Myocyte (in vitro differentiated cells): ENCODE results near the gene ZBTB42. TPM values are rescaled to one million over a fixed set of nuclear protein-coding genes. Genes with fewer than 3 reads are reported as not detected.
"Not testable (repeated sequence)": the region's sequence is repeated elsewhere in the genome, so short reads cannot be mapped to it uniquely, and the experiment has no call there.

Experiments
- DNase-seq: peaks from one replicate; pipeline ENCODE4 v3.0.0-alpha.2; 2012; ENCODE audit warnings: low read depth
- total RNA-seq: library from RNA; depleted of rRNA; stranded (reverse); fragments of >200 nt; gene quantifications from 2 replicates; pipeline ENCODE4 v1.2.3, GENCODE V29; 2014

Gene ZBTB42
- total RNA-seq, 1 donor from 2014 or later = 7.6 TPM

DNA sequence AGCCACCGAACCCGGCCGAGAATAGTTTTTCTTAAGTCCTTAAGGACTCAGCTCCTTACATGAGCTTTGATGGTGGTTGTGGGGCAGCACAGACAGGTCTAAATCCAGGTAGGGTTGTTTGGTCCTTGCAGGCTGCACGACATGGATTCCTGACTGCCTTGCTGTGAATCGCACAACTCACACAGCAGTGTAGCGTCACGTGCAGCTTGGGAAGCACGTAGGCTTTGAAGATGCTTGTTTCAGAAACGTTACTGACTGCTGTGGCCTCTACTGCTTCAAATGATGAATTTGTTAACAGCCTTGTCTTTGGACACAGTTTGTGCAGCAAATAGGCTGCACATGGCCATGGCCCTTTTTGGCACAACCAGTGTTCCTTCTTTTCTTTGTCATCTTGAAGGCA, 29.9 kb downstream of the ZBTB42 start:
- DNase-seq = no peak

DNA sequence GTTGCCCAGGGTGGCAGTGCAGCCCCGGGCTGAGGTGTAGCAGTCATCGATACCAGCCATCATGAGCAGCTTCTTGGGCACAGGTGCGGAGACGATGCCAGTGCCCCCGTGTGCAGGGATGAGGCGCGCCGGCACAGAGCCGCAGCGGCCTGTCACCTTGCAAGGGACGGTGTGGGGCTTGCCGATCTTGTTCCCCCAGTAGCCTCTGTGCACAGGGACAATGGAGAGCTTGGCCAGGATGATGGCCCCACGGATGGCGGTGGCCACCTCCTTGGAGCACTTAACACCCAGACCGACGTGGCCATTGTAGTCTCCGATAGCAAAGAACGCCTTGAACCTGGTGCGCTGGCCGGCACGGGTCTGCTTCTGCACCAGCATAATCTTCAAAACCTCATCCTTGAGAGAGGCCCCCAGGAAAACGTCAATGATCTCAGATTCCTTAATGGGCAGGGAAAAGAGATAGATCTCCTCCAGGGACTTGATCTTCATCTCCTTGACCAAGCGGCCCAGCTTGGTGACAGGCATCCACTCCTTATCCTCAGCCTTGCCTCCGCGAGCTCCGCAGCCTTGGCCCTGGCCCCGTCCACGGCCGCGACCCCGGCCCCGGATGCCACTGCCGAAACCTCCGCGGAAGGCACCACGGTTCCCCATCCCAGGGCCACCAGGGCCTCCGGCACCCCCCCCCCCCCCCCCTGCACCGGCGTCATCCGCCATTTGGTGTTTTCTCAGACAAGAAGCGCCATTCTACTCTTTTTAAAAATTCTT, 35.5 kb downstream of the ZBTB42 start:
- not testable (repeated sequence) for DNase-seq

- no peak for DNase-seq
These were observed 40.8 kb downstream of the ZBTB42 start for GRCh38 chr14:104841730-104842129.

DNA sequence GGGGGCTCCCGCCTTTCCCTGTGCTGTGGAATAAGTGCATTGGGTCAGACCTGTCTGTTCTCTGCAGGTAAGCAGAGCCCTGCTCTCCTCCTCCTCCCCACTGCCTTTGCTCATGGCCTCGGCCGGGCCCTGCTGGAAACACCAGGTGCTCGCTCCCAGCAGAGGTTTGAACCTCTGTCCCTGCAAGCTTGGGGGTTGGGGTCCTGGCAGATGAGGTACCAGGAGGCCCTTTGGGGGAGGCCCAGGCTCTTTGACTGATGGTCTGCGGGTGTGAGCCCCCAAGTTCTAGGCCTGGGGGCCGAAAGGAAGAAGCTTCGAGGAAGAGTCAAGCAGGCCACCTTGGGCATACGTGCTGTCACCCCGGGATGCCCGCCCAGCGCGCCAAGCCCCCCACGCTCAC, 42.1 kb downstream of the ZBTB42 start:
- no peak for DNase-seq

- peak; percentile 58 for DNase-seq
These were observed 42.8 kb downstream of the ZBTB42 start for GRCh38 chr14:104843442-104844305.

- no peak for DNase-seq
These were observed 43.6 kb downstream of the ZBTB42 start for GRCh38 chr14:104844306-104845032.

DNA sequence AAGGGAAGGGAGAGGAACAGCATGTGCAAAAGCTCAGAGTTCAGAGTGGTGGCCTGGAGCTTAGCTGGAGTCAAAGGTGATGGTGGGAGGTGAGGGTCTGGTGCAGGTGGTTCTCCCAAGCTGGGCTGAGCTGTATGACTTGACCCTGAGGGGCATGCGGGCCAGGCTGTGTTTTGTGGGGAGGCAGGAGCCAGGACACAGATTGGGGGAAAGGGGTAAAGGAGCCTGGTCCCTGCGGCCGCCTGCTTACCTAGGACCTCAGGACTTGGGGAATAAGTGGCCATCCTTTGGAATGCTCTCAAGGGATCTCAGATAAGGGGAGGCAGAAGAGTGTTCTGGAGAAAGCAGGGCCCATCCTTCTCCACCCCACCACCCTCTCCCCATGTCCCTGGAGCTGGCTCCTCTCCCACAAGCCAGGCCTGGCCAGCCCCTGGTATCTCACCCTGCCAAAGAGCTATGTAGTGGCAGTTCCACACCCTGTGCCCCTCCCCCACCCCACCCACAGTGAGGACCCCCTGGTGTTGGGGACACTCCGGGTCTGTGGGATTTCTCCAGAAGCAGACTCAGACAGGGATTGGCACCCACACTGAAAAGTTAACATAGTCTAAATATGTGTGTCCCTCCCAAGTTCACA, 44.2 kb downstream of the ZBTB42 start:
- DNase-seq = no peak

DNA sequence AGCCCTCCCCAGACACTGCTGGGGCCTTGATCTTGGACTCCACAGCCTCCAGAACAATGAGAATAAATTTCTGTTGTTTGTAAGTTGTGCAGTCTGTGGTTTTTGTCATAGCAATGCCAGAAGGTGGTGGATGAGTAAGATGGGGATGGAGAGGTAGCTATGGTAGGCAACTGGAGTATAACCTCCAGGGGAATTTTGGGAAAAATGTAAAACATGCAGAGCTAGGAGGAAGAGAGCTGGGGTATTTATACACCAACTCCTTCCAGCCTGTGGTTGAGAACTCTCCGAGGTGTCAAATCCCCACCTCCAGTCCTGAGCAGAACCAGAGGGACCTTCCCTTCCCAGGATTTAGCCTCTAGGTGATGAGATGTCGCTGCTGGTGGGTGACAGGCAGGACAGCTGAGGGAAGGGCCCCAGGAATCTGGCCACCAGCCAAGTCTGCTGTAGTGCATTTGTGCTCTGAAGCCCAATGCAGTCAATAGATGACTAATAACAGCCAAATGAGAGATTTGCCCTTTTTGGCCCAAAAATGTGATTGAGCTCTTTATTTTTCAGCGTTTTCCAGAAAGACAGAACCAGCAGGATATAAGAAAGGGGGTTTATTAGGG, 45.0 kb downstream of the ZBTB42 start:
- DNase-seq = peak; percentile 64

DNA sequence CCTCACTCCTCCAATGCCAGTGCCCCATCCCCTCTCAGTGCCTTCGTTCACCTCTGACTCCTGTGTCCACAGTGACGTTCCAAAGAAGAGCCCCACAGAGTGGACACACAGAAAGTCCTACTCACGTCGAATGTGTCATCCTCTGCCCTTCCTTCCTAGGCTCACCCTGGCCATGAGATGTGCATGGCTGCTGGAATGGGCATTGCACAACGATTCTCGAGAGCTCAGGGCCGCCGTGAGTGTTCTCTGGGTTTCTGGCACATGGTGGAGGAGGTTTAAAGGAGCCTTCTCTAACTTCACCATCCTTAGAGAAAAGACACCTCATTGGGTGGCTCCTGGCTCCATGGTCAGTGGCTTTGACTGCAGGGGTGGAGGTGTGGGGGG, 51.4 kb downstream of the ZBTB42 start:
- DNase-seq = no peak

Other genes with a start within 250 kb of the ZBTB42 start
- gene C14orf180, start 221.3 kb upstream of the ZBTB42 start, total RNA-seq = 0.67 TPM in 1 of 2 replicates, not detected in the other
- gene TMEM179, start 196.3 kb upstream of the ZBTB42 start, total RNA-seq = not detected in 2 replicates
- gene INF2, start 111.5 kb upstream of the ZBTB42 start, total RNA-seq = 87.3 and 113 TPM in 2 replicates
- 11.2 and 20.2 TPM in 2 replicates for gene ADSS1, start 76.9 kb upstream of the ZBTB42 start, total RNA-seq
- gene SIVA1, start 48.0 kb upstream of the ZBTB42 start, total RNA-seq = 173 and 212 TPM in 2 replicates
- gene AKT1, start 5.4 kb upstream of the ZBTB42 start, total RNA-seq = 128 and 136 TPM in 2 replicates
- 45.5 and 58.2 TPM in 2 replicates for gene CEP170B, start 64.2 kb downstream of the ZBTB42 start, total RNA-seq
- gene PLD4, start 123.8 kb downstream of the ZBTB42 start, total RNA-seq = 0.10 TPM in 1 of 2 replicates, not detected in the other
- 150 and 229 TPM in 2 replicates for gene AHNAK2, start 177.3 kb downstream of the ZBTB42 start, total RNA-seq
- 10.6 and 13.2 TPM in 2 replicates for gene CLBA1, start 184.7 kb downstream of the ZBTB42 start, total RNA-seq
- 12.9 and 15.9 TPM in 2 replicates for gene CDCA4, start 220.0 kb downstream of the ZBTB42 start, total RNA-seq